Measurements from ENCODE around the gene TFB1M. TPM values are rescaled to one million over a fixed set of nuclear protein-coding genes. Genes with fewer than 3 reads are reported as not detected.
"Not testable (repeated sequence)": the region's sequence is repeated elsewhere in the genome, so short reads cannot be mapped to it uniquely, and the experiment has no call there.

TFB1M gene
- total RNA-seq, 6 experiments from 2014 or later: 12.3 to 18.9 (median 16.2) TPM

DNA sequence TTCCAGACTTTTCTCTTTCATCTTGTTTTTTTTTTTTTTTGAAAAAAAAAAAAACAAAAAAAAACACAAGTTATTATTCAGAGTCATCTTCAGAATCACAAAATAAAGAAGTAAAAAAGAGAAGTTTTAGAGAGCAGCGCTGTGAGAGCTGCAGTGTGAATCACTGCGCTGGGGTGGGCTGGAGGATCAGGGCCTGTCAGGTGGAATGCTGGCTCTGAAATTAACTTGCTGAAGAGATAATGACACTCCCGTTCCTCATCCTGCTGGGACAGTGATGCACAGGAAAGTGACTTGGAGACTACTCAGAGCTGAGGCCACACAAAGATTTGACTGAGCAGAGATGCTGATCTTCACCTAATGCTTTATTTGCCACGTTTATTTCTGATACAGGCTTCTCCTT is 93.2 kb downstream of the TFB1M start:
- Histone ChIP-seq H3K4me3 (no peak overlapping the region), H3K9me3 (no peaks in the 10 kb centered on the region), H3K27ac (no peak overlapping the region), H3K36me3 (no peaks in the 10 kb centered on the region), H3K27me3 (no peaks in the 10 kb centered on the region), H3K4me1 (no peaks in the 10 kb centered on the region)
- no peak for TF ChIP-seq POLR2A (IDR thresholded peaks at IDR 0.05)
- no peak for TF ChIP-seq CTCF (IDR thresholded peaks at IDR 0.05)
- ATAC-seq (peak in 1 of 4 donors; percentile 22), DNase-seq (no peak)
- 38% methylated on average over 4 of the region's 4 CpGs for WGBS (ENCODE audit: insufficient coverage, low coverage, low lambda C conversion rate, missing lambda C conversion rate)
- intact Hi-C loops (cut with DNase I): no loop called here

GRCh38 chr6:155219858-155220301 is 94.4 kb downstream of the TFB1M start:
- WGBS (ENCODE audit: insufficient coverage, low coverage, low lambda C conversion rate, missing lambda C conversion rate): 86% methylated on average over 4 of the region's 5 CpGs
- intact Hi-C loops (cut with DNase I): no loop called here
- Histone ChIP-seq H3K9me3 (no peaks in the 10 kb centered on the region), H3K27ac (no peak overlapping the region), H3K36me3 (no peaks in the 10 kb centered on the region), H3K27me3 (no peaks in the 10 kb centered on the region), H3K4me3 (no peak overlapping the region), H3K4me1 (no peaks in the 10 kb centered on the region)
- no peak for ATAC-seq
- TF ChIP-seq CTCF (IDR thresholded peaks at IDR 0.05) (no peak), POLR2A (IDR thresholded peaks at IDR 0.05) (no peak)
- no peak for DNase-seq

DNA sequence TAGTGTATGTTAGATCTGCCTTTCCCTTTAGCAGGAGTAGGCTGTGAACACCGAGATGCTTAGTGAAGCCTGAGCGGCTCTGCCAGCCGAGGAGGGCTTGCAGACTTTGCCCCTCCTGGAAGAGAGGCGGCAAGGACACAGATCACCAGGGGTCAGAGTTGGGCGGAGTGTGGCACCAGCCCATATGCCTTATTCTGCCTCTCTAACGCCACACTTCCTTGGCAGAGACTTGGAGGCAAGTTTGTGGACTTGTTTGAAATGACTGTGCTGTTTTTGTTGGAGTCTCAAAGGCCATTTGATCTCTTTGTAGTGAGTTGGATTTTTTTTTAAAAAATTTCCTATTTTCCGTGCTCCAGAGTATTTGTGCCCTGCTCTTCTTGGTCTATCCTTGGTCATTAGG is 95.0 kb downstream of the TFB1M start:
- H3K27ac ChIP-seq: no peak overlapping the region
- no peak for TF ChIP-seq CTCF (IDR thresholded peaks at IDR 0.05)
- TF ChIP-seq POLR2A (IDR thresholded peaks at IDR 0.05): no peak
- ATAC-seq (no peak), DNase-seq (no peak)
- no peaks in the 10 kb centered on the region for H3K36me3 ChIP-seq
- intact Hi-C loops (cut with DNase I): no loop called here
- 73% methylated on average over 5 of the region's 7 CpGs for WGBS (ENCODE audit: insufficient coverage, low coverage, low lambda C conversion rate, missing lambda C conversion rate)
- H3K4me1 ChIP-seq: no peaks in the 10 kb centered on the region
- no peak overlapping the region for H3K4me3 ChIP-seq
- H3K9me3 ChIP-seq: no peaks in the 10 kb centered on the region
- no peaks in the 10 kb centered on the region for H3K27me3 ChIP-seq

- ATAC-seq; H3K27ac ChIP-seq; H3K4me3 ChIP-seq; H3K9me3 ChIP-seq; H3K27me3 ChIP-seq; intact Hi-C loops (cut with DNase I); H3K36me3 ChIP-seq; H3K4me1 ChIP-seq; DNase-seq: not testable (repeated sequence)
- 81% methylated on average over 16 of the region's 20 CpGs for WGBS (ENCODE audit: insufficient coverage, low coverage, low lambda C conversion rate, missing lambda C conversion rate)
Observed at GRCh38 chr6:155218711-155219110, 95.6 kb downstream of the TFB1M start.

DNA sequence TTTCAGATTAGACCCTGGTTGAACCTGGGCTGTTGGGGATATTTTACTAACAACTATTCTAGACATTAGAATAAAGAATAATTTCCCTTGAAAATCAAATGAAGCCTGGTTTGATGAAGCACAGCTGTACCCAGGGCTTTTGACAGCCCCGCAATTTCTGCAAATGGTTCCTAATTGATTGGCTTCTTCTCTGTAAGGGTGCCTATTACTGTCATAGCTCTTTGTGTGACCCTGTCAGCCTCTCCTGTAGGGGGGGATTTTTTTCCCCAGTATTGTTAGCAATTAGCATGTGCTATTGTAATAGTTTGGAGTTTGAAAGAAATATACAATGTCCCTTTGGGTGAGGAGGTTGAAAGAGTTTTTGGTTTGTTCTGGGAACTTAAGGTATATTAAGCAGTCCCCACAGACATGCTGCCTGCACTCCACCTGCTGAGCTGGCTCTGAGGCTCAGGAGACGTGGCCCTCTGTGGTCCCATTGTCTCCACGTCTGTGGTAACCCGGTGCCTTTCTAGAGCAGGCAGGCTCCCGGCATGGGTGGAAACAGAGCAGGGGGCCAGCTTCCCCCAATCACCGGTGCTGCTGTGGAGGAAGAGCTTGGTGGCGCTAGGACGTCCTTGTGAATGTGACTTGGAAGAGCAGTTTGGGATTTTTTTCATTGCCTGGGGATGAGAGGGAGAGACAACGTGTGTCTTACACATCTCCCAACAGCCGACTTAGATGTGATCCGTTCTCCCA is 97.8 kb downstream of the TFB1M start:
- ATAC-seq (no peak), DNase-seq (no peak)
- TF ChIP-seq POLR2A (IDR thresholded peaks at IDR 0.05) (no peak), CTCF (IDR thresholded peaks at IDR 0.05) (no peak)
- intact Hi-C loops (cut with DNase I): no loop called here
- 31% methylated on average over 9 of the region's 11 CpGs for WGBS (ENCODE audit: insufficient coverage, low coverage, low lambda C conversion rate, missing lambda C conversion rate)
- Histone ChIP-seq H3K36me3 (no peaks in the 10 kb centered on the region), H3K4me1 (no peaks in the 10 kb centered on the region), H3K27ac (no peak overlapping the region), H3K27me3 (no peaks in the 10 kb centered on the region), H3K4me3 (no peak overlapping the region), H3K9me3 (no peaks in the 10 kb centered on the region)

Data from right lobe of liver (tissue), 6 donors.